PC-3 (cell line): ENCODE measurements around the gene SLC35D3. TPM values are rescaled to one million over a fixed set of nuclear protein-coding genes. Genes with fewer than 3 reads are reported as not detected.

Experiments used
- ATAC-seq: fragments of 200-7000 bp; cut with Tn5 transposase; 2 replicates; pipeline ENCODE4 v1.9.1; 2020; ENCODE audit warnings: mild to moderate bottlenecking, moderate library complexity
- BruUV-seq: library from RNA; stranded (reverse); fragments of 400-500 nt; replicated peaks from 2 replicates; lab custom pipeline; 2021; lab: Mats Ljungman, UMichigan
- CTCF ChIA-PET: fragments of 300-600 bp; sonication (Branson Sonifier 250); formaldehyde crosslinking; loops from one replicate; lab custom pipeline; 2022; ENCODE audit warnings: antibody characterized with exemption; lab: Charles Lee
- POLR2A ChIA-PET: fragments of 300-600 bp; sonication (Branson Sonifier 250); formaldehyde crosslinking; loops from one replicate; lab custom pipeline; 2022; ENCODE audit warnings: antibody characterized with exemption; ENCODE audit not compliant: unreplicated experiment; lab: Charles Lee
- DNase-seq: peaks from one replicate; pipeline ENCODE4 v3.0.0-alpha.2; 2015
- H2AFZ ChIP-seq: fragments of 300-600 bp; sonication (generic); 2 replicates; pipeline ENCODE4 v1.6.0; 2016; ENCODE audit warnings: antibody characterized with exemption, low read length
- H3F3A ChIP-seq: fragments of 300-600 bp; sonication (generic); one replicate; pipeline ENCODE4 v1.6.0; 2017; ENCODE audit warnings: antibody characterized with exemption, low read length, control low read depth, mild to moderate bottlenecking; ENCODE audit not compliant: unreplicated experiment
- H3K27ac ChIP-seq: fragments of 300-600 bp; sonication (generic); 2 replicates; pipeline ENCODE4 v1.5.1; 2016; ENCODE audit warnings: mild to moderate bottlenecking, low read length
- H3K27me3 ChIP-seq: fragments of 300-600 bp; sonication (generic); 2 replicates; pipeline ENCODE4 v1.6.1; 2016; ENCODE audit warnings: low read length, mixed read lengths
- H3K36me3 ChIP-seq: fragments of 300-600 bp; sonication (generic); 2 replicates; pipeline ENCODE4 v1.6.1; 2016; ENCODE audit warnings: low read depth, mixed run types, low read length, mixed read lengths
- H3K4me1 ChIP-seq: fragments of 300-600 bp; sonication (generic); 2 replicates; pipeline ENCODE4 v1.5.1; 2016; ENCODE audit warnings: low read length; ENCODE audit not compliant: insufficient read depth
- H3K4me2 ChIP-seq: fragments of 300-600 bp; sonication (generic); 2 replicates; pipeline ENCODE4 v1.6.0; 2016; ENCODE audit warnings: low read length
- H3K4me3 ChIP-seq: fragments of 300-600 bp; sonication (generic); 2 replicates; pipeline ENCODE4 v1.5.1; 2016; ENCODE audit warnings: mild to moderate bottlenecking, low read length, mixed read lengths
- H3K79me2 ChIP-seq: fragments of 300-600 bp; sonication (generic); 2 replicates; pipeline ENCODE4 v1.6.1; 2017; ENCODE audit warnings: low read length, mixed read lengths
- H3K9ac ChIP-seq: fragments of 300-600 bp; sonication (generic); 2 replicates; pipeline ENCODE4 v1.6.0; 2016; ENCODE audit warnings: mild to moderate bottlenecking, low read length
- H3K9me2 ChIP-seq: fragments of 300-600 bp; sonication (generic); replicated peaks from 2 replicates; pipeline ENCODE4 v1.6.1; 2016; ENCODE audit warnings: mixed run types, low read length, mixed read lengths
- H3K9me3 ChIP-seq: fragments of 300-600 bp; sonication (generic); 2 replicates; pipeline ENCODE4 v1.6.1; 2016; ENCODE audit warnings: low read length, mixed read lengths
- H4K20me1 ChIP-seq: fragments of 300-600 bp; sonication (generic); 2 replicates; pipeline ENCODE4 v1.6.1; 2016; ENCODE audit warnings: low read length, mixed read lengths
- EZH2 ChIP-seq: fragments of 300-600 bp; sonication (generic); IDR thresholded peaks from one replicate; pipeline ENCODE4 v1.6.1; 2017; ENCODE audit warnings: antibody characterized with exemption, mild to moderate bottlenecking, low read length; ENCODE audit not compliant: unreplicated experiment
- EZH2phosphoT487 ChIP-seq: fragments of 300-600 bp; sonication (generic); IDR thresholded peaks from 2 replicates; pipeline ENCODE4 v1.6.1; 2018; ENCODE audit warnings: mild to moderate bottlenecking, antibody characterized with exemption, low read length, borderline replicate concordance
- intact Hi-C: fragments of 100-400 bp; cut with micrococcal nuclease; formaldehyde crosslinking; loops from 2 replicates; pipeline ENCODE4 v1.9.0; 2023
- total RNA-seq: library from RNA; depleted of rRNA; stranded (reverse); fragments of >200 nt; gene quantifications from 2 replicates; pipeline ENCODE4 v1.2.3, GENCODE V29; 2014
- TF ChIP-seq, protein P1 (sequence below): fragments of 300-600 bp; sonication (generic); conservative IDR thresholded peaks from 2 replicates; pipeline ENCODE4 v1.5.1; 2017; ENCODE audit warnings: antibody characterized with exemption, low read depth, mild to moderate bottlenecking, low read length

Gene SLC35D3
- total RNA-seq, 1 experiment from 2014 or later = not detected

DNA sequence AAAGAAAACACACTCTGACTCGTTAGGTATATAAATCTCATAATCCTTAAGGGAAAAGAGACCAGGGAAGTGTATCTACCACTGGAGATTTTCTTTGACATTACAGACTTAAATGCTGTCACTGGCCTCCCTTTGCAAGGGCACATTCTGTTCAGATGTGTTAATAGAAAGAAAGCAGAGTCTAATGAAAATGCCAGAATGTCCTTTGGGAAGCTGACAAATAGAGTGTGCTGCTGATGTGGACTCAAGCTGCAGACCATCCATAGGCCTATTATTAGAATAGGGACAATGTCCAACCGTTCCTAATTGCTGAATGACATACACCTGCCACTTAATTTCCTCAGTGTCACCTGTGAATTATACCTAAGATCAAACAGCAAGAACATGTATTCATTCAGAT lies 41.2 kb downstream of the SLC35D3 start:
- no peaks in the 10 kb centered on the region for H3K9me3 ChIP-seq
- H3K4me3 ChIP-seq = no peak overlapping the region
- ChIA-PET POLR2A (interaction anchor here (0.6 kb wide), 1 partner anchor 47 kb away, joined by 3 read pairs; no protein-coding TSS in a partner anchor), CTCF (no interaction called here)
- H3K4me1 ChIP-seq = peaks cover 1% of the 10 kb centered on the region
- H3F3A ChIP-seq = no peaks in the 10 kb centered on the region
- no peaks in the 10 kb centered on the region for H3K36me3 ChIP-seq
- H3K9ac ChIP-seq = no peak overlapping the region
- BruUV-seq = no TSS peak
- intact Hi-C loops = loop anchor here (10.0 kb wide), 1 partner anchor 682 kb away; no protein-coding TSS in a partner anchor
- H3K27me3 ChIP-seq = no peaks in the 10 kb centered on the region
- no peak overlapping the region for H3K27ac ChIP-seq
- H4K20me1 ChIP-seq = no peaks in the 10 kb centered on the region
- DNase-seq = no peak
- no peaks in the 10 kb centered on the region for H3K9me2 ChIP-seq
- TF ChIP-seq EZH2 = no peak
- H3K79me2 ChIP-seq = no peaks in the 10 kb centered on the region
- no peak overlapping the region for H2AFZ ChIP-seq
- no peak for ATAC-seq
- H3K4me2 ChIP-seq = no peak overlapping the region

DNA sequence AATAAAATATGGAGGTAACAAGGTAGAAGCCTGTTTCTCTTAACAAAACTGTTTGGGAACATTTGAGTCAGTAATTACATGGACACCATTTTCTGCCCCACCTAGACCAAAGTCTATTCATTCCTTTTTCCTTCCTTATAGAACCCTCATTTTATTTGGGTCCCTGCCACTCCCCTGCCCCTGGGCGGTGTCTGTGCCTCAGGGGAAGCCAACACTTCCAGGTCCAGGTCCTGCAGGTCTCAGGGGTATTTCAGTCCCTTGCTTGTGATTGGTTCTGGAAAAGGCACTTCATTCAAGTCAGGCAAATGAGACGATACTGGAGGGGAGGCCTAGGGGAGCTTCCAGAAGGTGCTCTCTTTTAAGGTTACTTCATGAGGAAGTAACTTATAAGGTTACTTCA lies 42.3 kb downstream of the SLC35D3 start:
- Histone ChIP-seq H3K9me2 (no peaks in the 10 kb centered on the region), H3K79me2 (no peaks in the 10 kb centered on the region), H4K20me1 (no peaks in the 10 kb centered on the region), H3K9me3 (no peaks in the 10 kb centered on the region), H3K4me2 (no peak overlapping the region), H3K9ac (no peak overlapping the region), H3K4me3 (no peak overlapping the region), H3K36me3 (no peaks in the 10 kb centered on the region), H3F3A (no peaks in the 10 kb centered on the region), H3K27ac (no peak overlapping the region), H3K4me1 (peaks cover 12% of the 10 kb centered on the region), H3K27me3 (no peaks in the 10 kb centered on the region), H2AFZ (no peak overlapping the region)
- no TSS peak for BruUV-seq
- ChIA-PET POLR2A (no interaction called here), CTCF (no interaction called here)
- DNase-seq = no peak
- TF ChIP-seq EZH2 (no peak), EZH2phosphoT487 (no peak)
- TF ChIP-seq, protein P1, sequence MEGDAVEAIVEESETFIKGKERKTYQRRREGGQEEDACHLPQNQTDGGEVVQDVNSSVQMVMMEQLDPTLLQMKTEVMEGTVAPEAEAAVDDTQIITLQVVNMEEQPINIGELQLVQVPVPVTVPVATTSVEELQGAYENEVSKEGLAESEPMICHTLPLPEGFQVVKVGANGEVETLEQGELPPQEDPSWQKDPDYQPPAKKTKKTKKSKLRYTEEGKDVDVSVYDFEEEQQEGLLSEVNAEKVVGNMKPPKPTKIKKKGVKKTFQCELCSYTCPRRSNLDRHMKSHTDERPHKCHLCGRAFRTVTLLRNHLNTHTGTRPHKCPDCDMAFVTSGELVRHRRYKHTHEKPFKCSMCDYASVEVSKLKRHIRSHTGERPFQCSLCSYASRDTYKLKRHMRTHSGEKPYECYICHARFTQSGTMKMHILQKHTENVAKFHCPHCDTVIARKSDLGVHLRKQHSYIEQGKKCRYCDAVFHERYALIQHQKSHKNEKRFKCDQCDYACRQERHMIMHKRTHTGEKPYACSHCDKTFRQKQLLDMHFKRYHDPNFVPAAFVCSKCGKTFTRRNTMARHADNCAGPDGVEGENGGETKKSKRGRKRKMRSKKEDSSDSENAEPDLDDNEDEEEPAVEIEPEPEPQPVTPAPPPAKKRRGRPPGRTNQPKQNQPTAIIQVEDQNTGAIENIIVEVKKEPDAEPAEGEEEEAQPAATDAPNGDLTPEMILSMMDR = no peak
- ATAC-seq = no peak
- intact Hi-C loops = loop anchor here (10.0 kb wide), 1 partner anchor 680 kb away; no protein-coding TSS in a partner anchor

DNA sequence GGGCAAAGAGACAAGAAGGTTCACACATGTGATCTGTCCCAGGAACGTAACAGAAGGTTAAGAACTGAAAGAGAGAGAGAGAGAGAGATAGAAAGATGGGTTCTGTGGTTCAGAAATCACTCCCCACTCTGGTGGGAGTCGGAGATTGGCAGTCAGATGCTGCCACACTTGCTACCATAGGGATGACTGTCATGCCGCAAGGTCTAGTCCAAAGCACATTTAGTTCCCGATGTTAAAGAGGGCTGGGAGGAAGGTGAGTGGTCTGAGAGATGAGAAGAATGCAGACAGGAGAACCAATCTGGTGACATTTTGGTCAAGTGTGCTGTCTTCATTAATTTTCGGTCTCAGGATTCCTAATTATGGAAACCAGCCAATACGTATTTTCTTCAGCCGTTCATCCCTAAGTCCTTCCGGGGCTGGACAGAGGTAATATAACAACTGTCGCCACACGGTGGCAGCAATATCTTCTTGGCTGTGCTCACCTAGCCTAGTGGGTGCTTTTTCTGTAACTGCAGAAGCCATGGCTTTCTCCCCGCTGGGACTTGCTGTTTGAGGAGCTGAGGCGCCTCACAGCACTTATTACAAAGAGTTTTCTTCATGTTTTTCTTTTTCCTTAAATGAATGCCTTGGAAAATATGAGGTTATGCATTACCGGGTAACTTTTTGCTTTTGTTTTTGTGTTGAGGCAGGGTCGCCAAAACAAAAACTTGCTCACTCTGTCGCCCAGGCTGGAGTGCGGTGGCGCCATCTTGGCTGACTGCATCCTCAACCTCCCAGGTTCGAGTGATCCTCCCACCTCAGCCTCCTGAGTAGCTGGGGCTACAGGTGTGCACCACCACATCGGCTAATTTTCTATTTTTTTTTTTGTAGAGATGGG lies 46.0 kb downstream of the SLC35D3 start:
- ATAC-seq (peak; percentile 70), DNase-seq (peak; percentile 91)
- no peaks in the 10 kb centered on the region for H3F3A ChIP-seq
- no peaks in the 10 kb centered on the region for H3K36me3 ChIP-seq
- CTCF ChIA-PET = no interaction called here
- intact Hi-C loops = loop anchor here (1.0 to 10.0 kb wide), 2 partner anchors 45 to 677 kb away; no protein-coding TSS in a partner anchor
- TF ChIP-seq, protein P1 = peak; percentile 76
- no peak for TF ChIP-seq EZH2phosphoT487
- TF ChIP-seq EZH2 = no peak
- H3K9me3 ChIP-seq = no peaks in the 10 kb centered on the region
- H2AFZ ChIP-seq = 0 out of 2 replicates have a peak overlapping the region, but pooled peaks have one; percentile 20
- H3K27me3 ChIP-seq = no peaks in the 10 kb centered on the region
- BruUV-seq = no TSS peak
- no peaks in the 10 kb centered on the region for H3K79me2 ChIP-seq
- H3K4me3 ChIP-seq = no peak overlapping the region
- peak overlapping the region; percentile 73; the same call in 1 of the 2 replicates for H3K4me2 ChIP-seq
- peak overlapping the region; percentile 68; the same call in 1 of the 2 replicates for H3K9ac ChIP-seq
- peak overlapping the region; percentile 96 for H3K27ac ChIP-seq
- no peaks in the 10 kb centered on the region for H4K20me1 ChIP-seq
- POLR2A ChIA-PET = interaction anchor here (0.7 kb wide), 1 partner anchor 27 kb away, joined by 4 read pairs; no protein-coding TSS in a partner anchor
- H3K9me2 ChIP-seq = no peaks in the 10 kb centered on the region
- H3K4me1 ChIP-seq = peaks cover 22% of the 10 kb centered on the region
